ENCODE results near the gene SCN8A.

GRCh38 chr12:51784688-51785087 lies 193.7 kb downstream of the SCN8A start:
- TF ChIP-seq, protein P1, sequence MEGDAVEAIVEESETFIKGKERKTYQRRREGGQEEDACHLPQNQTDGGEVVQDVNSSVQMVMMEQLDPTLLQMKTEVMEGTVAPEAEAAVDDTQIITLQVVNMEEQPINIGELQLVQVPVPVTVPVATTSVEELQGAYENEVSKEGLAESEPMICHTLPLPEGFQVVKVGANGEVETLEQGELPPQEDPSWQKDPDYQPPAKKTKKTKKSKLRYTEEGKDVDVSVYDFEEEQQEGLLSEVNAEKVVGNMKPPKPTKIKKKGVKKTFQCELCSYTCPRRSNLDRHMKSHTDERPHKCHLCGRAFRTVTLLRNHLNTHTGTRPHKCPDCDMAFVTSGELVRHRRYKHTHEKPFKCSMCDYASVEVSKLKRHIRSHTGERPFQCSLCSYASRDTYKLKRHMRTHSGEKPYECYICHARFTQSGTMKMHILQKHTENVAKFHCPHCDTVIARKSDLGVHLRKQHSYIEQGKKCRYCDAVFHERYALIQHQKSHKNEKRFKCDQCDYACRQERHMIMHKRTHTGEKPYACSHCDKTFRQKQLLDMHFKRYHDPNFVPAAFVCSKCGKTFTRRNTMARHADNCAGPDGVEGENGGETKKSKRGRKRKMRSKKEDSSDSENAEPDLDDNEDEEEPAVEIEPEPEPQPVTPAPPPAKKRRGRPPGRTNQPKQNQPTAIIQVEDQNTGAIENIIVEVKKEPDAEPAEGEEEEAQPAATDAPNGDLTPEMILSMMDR (IDR thresholded peaks at IDR 0.05; ENCODE audit: insufficient read depth, low read length): no peak
- no peak for TF ChIP-seq POLR2AphosphoS5 (IDR thresholded peaks at IDR 0.05; ENCODE audit: low read depth)
- TF ChIP-seq, protein P2, sequence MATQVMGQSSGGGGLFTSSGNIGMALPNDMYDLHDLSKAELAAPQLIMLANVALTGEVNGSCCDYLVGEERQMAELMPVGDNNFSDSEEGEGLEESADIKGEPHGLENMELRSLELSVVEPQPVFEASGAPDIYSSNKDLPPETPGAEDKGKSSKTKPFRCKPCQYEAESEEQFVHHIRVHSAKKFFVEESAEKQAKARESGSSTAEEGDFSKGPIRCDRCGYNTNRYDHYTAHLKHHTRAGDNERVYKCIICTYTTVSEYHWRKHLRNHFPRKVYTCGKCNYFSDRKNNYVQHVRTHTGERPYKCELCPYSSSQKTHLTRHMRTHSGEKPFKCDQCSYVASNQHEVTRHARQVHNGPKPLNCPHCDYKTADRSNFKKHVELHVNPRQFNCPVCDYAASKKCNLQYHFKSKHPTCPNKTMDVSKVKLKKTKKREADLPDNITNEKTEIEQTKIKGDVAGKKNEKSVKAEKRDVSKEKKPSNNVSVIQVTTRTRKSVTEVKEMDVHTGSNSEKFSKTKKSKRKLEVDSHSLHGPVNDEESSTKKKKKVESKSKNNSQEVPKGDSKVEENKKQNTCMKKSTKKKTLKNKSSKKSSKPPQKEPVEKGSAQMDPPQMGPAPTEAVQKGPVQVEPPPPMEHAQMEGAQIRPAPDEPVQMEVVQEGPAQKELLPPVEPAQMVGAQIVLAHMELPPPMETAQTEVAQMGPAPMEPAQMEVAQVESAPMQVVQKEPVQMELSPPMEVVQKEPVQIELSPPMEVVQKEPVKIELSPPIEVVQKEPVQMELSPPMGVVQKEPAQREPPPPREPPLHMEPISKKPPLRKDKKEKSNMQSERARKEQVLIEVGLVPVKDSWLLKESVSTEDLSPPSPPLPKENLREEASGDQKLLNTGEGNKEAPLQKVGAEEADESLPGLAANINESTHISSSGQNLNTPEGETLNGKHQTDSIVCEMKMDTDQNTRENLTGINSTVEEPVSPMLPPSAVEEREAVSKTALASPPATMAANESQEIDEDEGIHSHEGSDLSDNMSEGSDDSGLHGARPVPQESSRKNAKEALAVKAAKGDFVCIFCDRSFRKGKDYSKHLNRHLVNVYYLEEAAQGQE (IDR thresholded peaks at IDR 0.05; ENCODE audit: insufficient replicate concordance, low read depth): no peak

All from HL-60 (cell line).